ENCODE data around the gene DMD.

The DMD gene

GRCh38 chrX:31166832-31167231 is 2044.5 kb downstream of the DMD start:
- no peaks in the 10 kb centered on the region for H3K4me1 ChIP-seq (ENCODE audit: control extremely low read depth in 1 of 4, control insufficient read depth in 4 of 4, insufficient read depth in 4 of 4, low read length in 3 of 4)
- H3K9me3 ChIP-seq (ENCODE audit: control extremely low read depth in 1 of 5, control insufficient read depth in 4 of 5, insufficient read depth in 2 of 5, low read depth in 1 of 5, low read length in 4 of 5), result no peaks in the 10 kb centered on the region
- ChIA-PET CTCF (no interaction called here), POLR2A (no interaction called here)
- H3K27me3 ChIP-seq (replicated peaks in 2 of 5; ENCODE audit: control insufficient read depth in 4 of 5, insufficient read depth in 5 of 5, low read length in 4 of 5), result peaks cover 0 to 2% (median 0%) of the 10 kb centered on the region in 5 experiments
- H3K36me3 ChIP-seq (ENCODE audit: control insufficient read depth in 4 of 4, insufficient read depth in 4 of 4, low read length in 3 of 4), result no peaks in the 10 kb centered on the region
- H3K27ac ChIP-seq (ENCODE audit: insufficient read depth in 1 of 2, low read depth in 1 of 2, low read length in 2 of 2, poor library complexity in 1 of 2, severe bottlenecking in 2 of 2), result no peak overlapping the region
- DNase-seq, result no peak
- 93% methylated on average over 4 of the region's 5 CpGs for WGBS (ENCODE audit: insufficient coverage)
- no peak overlapping the region for H3K4me3 ChIP-seq (ENCODE audit: control insufficient read depth in 1 of 7, extremely low read depth in 1 of 7, insufficient read depth in 4 of 7, low read depth in 2 of 7, low read length in 6 of 7)

- Histone ChIP-seq H3K27me3 (replicated peaks in 2 of 5; ENCODE audit: control insufficient read depth in 4 of 5, insufficient read depth in 5 of 5, low read length in 4 of 5) (peaks cover 0 to 2% (median 0%) of the 10 kb centered on the region in 5 experiments), H3K27ac (ENCODE audit: insufficient read depth in 1 of 2, low read depth in 1 of 2, low read length in 2 of 2, poor library complexity in 1 of 2, severe bottlenecking in 2 of 2) (no peak overlapping the region), H3K36me3 (ENCODE audit: control insufficient read depth in 4 of 4, insufficient read depth in 4 of 4, low read length in 3 of 4) (no peaks in the 10 kb centered on the region), H3K4me1 (ENCODE audit: control extremely low read depth in 1 of 4, control insufficient read depth in 4 of 4, insufficient read depth in 4 of 4, low read length in 3 of 4) (no peaks in the 10 kb centered on the region), H3K4me3 (ENCODE audit: control insufficient read depth in 1 of 7, extremely low read depth in 1 of 7, insufficient read depth in 4 of 7, low read depth in 2 of 7, low read length in 6 of 7) (no peak overlapping the region), H3K9me3 (ENCODE audit: control extremely low read depth in 1 of 5, control insufficient read depth in 4 of 5, insufficient read depth in 2 of 5, low read depth in 1 of 5, low read length in 4 of 5) (no peaks in the 10 kb centered on the region)
- ChIA-PET POLR2A (no interaction called here), CTCF (no interaction called here)
- no peak for DNase-seq
- WGBS (ENCODE audit: insufficient coverage), result 88% methylated on average over 5 of the region's 5 CpGs
Observed at GRCh38 chrX:31166416-31166815, 2044.9 kb downstream of the DMD start.

GRCh38 chrX:31165241-31166035 is 2045.9 kb downstream of the DMD start:
- H3K36me3 ChIP-seq (ENCODE audit: control insufficient read depth in 4 of 4, insufficient read depth in 4 of 4, low read length in 3 of 4), result no peaks in the 10 kb centered on the region
- ChIA-PET CTCF (no interaction called here), POLR2A (no interaction called here)
- DNase-seq, result no peak
- WGBS (ENCODE audit: insufficient coverage), result 50% methylated on average over 3 of the region's 5 CpGs
- H3K27me3 ChIP-seq (replicated peaks in 2 of 5; ENCODE audit: control insufficient read depth in 4 of 5, insufficient read depth in 5 of 5, low read length in 4 of 5), result peaks cover 0 to 2% (median 0%) of the 10 kb centered on the region in 5 experiments
- H3K4me1 ChIP-seq (ENCODE audit: control extremely low read depth in 1 of 4, control insufficient read depth in 4 of 4, insufficient read depth in 4 of 4, low read length in 3 of 4), result no peaks in the 10 kb centered on the region
- no peak overlapping the region for H3K4me3 ChIP-seq (ENCODE audit: control insufficient read depth in 1 of 7, extremely low read depth in 1 of 7, insufficient read depth in 4 of 7, low read depth in 2 of 7, low read length in 6 of 7)
- H3K27ac ChIP-seq (ENCODE audit: insufficient read depth in 1 of 2, low read depth in 1 of 2, low read length in 2 of 2, poor library complexity in 1 of 2, severe bottlenecking in 2 of 2), result no peak overlapping the region
- no peaks in the 10 kb centered on the region for H3K9me3 ChIP-seq (ENCODE audit: control extremely low read depth in 1 of 5, control insufficient read depth in 4 of 5, insufficient read depth in 2 of 5, low read depth in 1 of 5, low read length in 4 of 5)

- WGBS (ENCODE audit: insufficient coverage), result no CpG with 5 or more reads among the region's 2 CpGs
- no peaks in the 10 kb centered on the region for H3K9me3 ChIP-seq (ENCODE audit: control extremely low read depth in 1 of 5, control insufficient read depth in 4 of 5, insufficient read depth in 2 of 5, low read depth in 1 of 5, low read length in 4 of 5)
- H3K27ac ChIP-seq (ENCODE audit: insufficient read depth in 1 of 2, low read depth in 1 of 2, low read length in 2 of 2, poor library complexity in 1 of 2, severe bottlenecking in 2 of 2), result no peak overlapping the region
- POLR2A ChIA-PET, result no interaction called here
- H3K36me3 ChIP-seq (ENCODE audit: control insufficient read depth in 4 of 4, insufficient read depth in 4 of 4, low read length in 3 of 4), result no peaks in the 10 kb centered on the region
- CTCF ChIA-PET, result interaction anchor here (1.6 kb wide), 1 partner anchor 58 kb away, joined by 5 read pairs; no protein-coding TSS in a partner anchor
- no peaks in the 10 kb centered on the region for H3K4me1 ChIP-seq (ENCODE audit: control extremely low read depth in 1 of 4, control insufficient read depth in 4 of 4, insufficient read depth in 4 of 4, low read length in 3 of 4)
- no peaks in the 10 kb centered on the region for H3K27me3 ChIP-seq (replicated peaks in 2 of 5; ENCODE audit: control insufficient read depth in 4 of 5, insufficient read depth in 5 of 5, low read length in 4 of 5)
- DNase-seq, result no peak
- no peak overlapping the region for H3K4me3 ChIP-seq (ENCODE audit: control insufficient read depth in 1 of 7, extremely low read depth in 1 of 7, insufficient read depth in 4 of 7, low read depth in 2 of 7, low read length in 6 of 7)
Observed at GRCh38 chrX:31154946-31155345, 2056.4 kb downstream of the DMD start.

- Histone ChIP-seq H3K36me3 (ENCODE audit: control insufficient read depth in 4 of 4, insufficient read depth in 4 of 4, low read length in 3 of 4) (no peaks in the 10 kb centered on the region), H3K27ac (ENCODE audit: insufficient read depth in 1 of 2, low read depth in 1 of 2, low read length in 2 of 2, poor library complexity in 1 of 2, severe bottlenecking in 2 of 2) (no peak overlapping the region), H3K27me3 (replicated peaks in 2 of 5; ENCODE audit: control insufficient read depth in 4 of 5, insufficient read depth in 5 of 5, low read length in 4 of 5) (no peaks in the 10 kb centered on the region), H3K9me3 (ENCODE audit: control extremely low read depth in 1 of 5, control insufficient read depth in 4 of 5, insufficient read depth in 2 of 5, low read depth in 1 of 5, low read length in 4 of 5) (no peaks in the 10 kb centered on the region), H3K4me3 (ENCODE audit: control insufficient read depth in 1 of 7, extremely low read depth in 1 of 7, insufficient read depth in 4 of 7, low read depth in 2 of 7, low read length in 6 of 7) (no peak overlapping the region), H3K4me1 (ENCODE audit: control extremely low read depth in 1 of 4, control insufficient read depth in 4 of 4, insufficient read depth in 4 of 4, low read length in 3 of 4) (no peaks in the 10 kb centered on the region)
- no CpG with 5 or more reads among the region's 1 CpG for WGBS (ENCODE audit: insufficient coverage)
- ChIA-PET CTCF (no interaction called here), POLR2A (no interaction called here)
- no peak for DNase-seq
Observed at GRCh38 chrX:31153475-31154047, 2057.8 kb downstream of the DMD start.

- Histone ChIP-seq H3K27ac (ENCODE audit: insufficient read depth in 1 of 2, low read depth in 1 of 2, low read length in 2 of 2, poor library complexity in 1 of 2, severe bottlenecking in 2 of 2) (no peak overlapping the region), H3K4me1 (ENCODE audit: control extremely low read depth in 1 of 4, control insufficient read depth in 4 of 4, insufficient read depth in 4 of 4, low read length in 3 of 4) (no peaks in the 10 kb centered on the region), H3K27me3 (replicated peaks in 2 of 5; ENCODE audit: control insufficient read depth in 4 of 5, insufficient read depth in 5 of 5, low read length in 4 of 5) (no peaks in the 10 kb centered on the region), H3K4me3 (ENCODE audit: control insufficient read depth in 1 of 7, extremely low read depth in 1 of 7, insufficient read depth in 4 of 7, low read depth in 2 of 7, low read length in 6 of 7) (no peak overlapping the region), H3K9me3 (ENCODE audit: control extremely low read depth in 1 of 5, control insufficient read depth in 4 of 5, insufficient read depth in 2 of 5, low read depth in 1 of 5, low read length in 4 of 5) (no peaks in the 10 kb centered on the region), H3K36me3 (ENCODE audit: control insufficient read depth in 4 of 4, insufficient read depth in 4 of 4, low read length in 3 of 4) (no peaks in the 10 kb centered on the region)
- DNase-seq, result no peak
- CTCF ChIA-PET, result no interaction called here
- 80% methylated on average over 3 of the region's 6 CpGs for WGBS (ENCODE audit: insufficient coverage)
- POLR2A ChIA-PET, result no interaction called here
Observed at GRCh38 chrX:31147175-31147574, 2064.2 kb downstream of the DMD start.

- no peaks in the 10 kb centered on the region for H3K36me3 ChIP-seq (ENCODE audit: control insufficient read depth in 4 of 4, insufficient read depth in 4 of 4, low read length in 3 of 4)
- DNase-seq, result no peak
- WGBS (ENCODE audit: insufficient coverage), result 88% methylated on average over 4 of the region's 5 CpGs
- H3K27me3 ChIP-seq (replicated peaks in 2 of 5; ENCODE audit: control insufficient read depth in 4 of 5, insufficient read depth in 5 of 5, low read length in 4 of 5), result no peaks in the 10 kb centered on the region
- H3K4me1 ChIP-seq (ENCODE audit: control extremely low read depth in 1 of 4, control insufficient read depth in 4 of 4, insufficient read depth in 4 of 4, low read length in 3 of 4), result peaks cover 0 to 8% (median 3%) of the 10 kb centered on the region in 4 experiments
- ChIA-PET POLR2A (no interaction called here), CTCF (no interaction called here)
- H3K27ac ChIP-seq (ENCODE audit: insufficient read depth in 1 of 2, low read depth in 1 of 2, low read length in 2 of 2, poor library complexity in 1 of 2, severe bottlenecking in 2 of 2), result no peak overlapping the region
- H3K4me3 ChIP-seq (ENCODE audit: control insufficient read depth in 1 of 7, extremely low read depth in 1 of 7, insufficient read depth in 4 of 7, low read depth in 2 of 7, low read length in 6 of 7), result no peak overlapping the region
- H3K9me3 ChIP-seq (ENCODE audit: control extremely low read depth in 1 of 5, control insufficient read depth in 4 of 5, insufficient read depth in 2 of 5, low read depth in 1 of 5, low read length in 4 of 5), result peaks cover 0 to 2% (median 0%) of the 10 kb centered on the region in 5 experiments
Observed at GRCh38 chrX:31139961-31140360, 2071.4 kb downstream of the DMD start.
